Activated CD8-positive, alpha-beta memory T cell treated with anti-CD3 and anti-CD28 coated beads for 48 hours (primary cell): ENCODE data around the gene COLQ.
"Not testable (repeated sequence)": the region's sequence is repeated elsewhere in the genome, so short reads cannot be mapped to it uniquely, and the experiment has no call there.

Source experiments
- DNase-seq, 3 experiments: peaks; one replicate each; pipeline ENCODE4 v3.0.0-alpha.2; 2020; ENCODE audit warnings: low read depth in 2 of 3, low spot score in 2 of 3

COLQ gene

DNA sequence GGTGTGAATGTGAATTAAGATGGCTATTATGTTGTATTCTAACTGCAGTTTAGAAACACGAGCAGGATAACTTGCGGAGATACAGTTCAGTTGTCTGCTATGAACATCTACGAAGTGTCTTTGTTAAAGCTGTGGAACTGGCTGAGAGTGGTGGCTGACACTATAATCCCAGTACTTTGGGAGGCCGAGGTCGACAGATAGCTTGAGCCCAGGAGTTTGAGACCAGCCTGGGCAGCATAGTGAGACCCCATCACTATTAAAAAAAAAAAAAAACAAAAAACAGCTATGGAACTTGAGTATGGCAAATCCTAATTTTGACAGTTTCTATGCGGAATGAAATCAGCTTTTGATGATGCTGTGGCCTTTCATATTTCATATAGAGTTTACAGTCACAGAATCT is 92.4 kb downstream of the COLQ start:
- DNase-seq, result no peak

DNA sequence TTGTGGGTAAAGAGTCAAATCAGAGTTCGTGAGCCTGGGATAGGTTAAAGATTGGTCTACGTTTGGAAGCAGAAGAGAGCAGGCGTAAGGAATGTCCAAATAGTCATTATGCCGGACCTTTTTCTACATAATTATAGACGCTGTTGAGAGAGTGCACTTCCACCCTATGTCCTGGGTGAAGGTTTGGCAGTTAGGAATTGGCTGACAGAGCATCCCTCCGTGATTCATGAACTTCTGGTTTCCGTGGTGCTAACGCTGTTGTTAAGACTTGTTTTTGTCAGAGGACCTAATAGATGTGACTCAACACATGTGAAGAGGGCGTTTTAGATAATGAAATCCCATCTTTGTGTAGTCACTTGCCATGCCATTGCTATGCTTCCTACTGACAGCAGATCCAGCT is 93.0 kb downstream of the COLQ start:
- no peak for DNase-seq

DNA sequence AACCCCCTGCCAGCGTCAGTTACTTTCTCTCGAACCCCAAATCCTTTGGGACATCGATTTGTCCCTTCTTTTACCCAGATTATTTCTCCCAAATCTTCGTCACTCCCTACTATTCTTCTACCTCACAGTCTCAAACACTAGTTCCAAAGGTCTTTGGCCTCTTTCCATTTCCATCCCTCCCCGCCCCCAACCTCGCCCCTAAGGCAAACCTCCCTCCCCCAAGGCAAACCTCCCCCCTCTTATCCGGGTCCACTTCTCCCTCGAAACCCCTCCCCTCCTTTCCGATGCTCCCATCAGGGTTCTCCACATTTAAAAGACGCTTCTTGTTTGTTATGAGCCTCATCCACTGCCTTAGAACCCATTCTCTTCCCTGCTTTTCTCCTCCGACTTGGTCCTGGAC is 93.5 kb downstream of the COLQ start:
- no peak for DNase-seq

DNA sequence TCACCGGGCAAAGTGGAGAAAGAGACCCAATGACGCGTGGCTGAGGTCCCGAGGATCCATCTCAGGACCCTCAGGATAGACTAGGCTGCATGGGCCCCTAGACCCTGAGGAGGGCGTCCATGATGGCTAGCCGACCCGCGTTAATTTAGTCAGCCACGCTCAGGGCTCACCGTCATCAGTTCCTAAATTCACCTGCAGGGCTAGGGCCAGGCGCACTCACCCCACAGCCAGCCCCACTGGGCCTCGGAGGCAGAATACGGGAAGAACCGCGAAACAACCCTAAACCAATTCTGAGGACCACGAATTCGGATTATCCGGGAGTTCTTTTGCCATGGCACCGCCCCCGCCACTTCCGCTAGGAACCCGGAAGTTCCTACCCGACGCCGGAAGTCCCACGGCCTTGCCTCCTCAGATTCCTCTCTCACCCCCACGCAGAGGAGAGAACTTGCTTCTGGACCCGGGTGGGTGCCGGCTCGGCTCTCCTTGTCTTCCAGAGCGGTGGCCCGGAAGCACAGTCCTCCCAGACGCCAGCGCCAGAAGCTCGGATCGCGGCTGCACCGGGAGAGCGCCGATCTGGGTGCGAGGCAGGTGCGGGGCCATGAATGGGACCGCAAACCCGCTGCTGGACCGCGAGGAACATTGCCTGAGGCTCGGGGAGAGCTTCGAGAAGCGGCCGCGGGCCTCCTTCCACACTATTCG is 94.2 kb downstream of the COLQ start, which contains the start of the genes EAF1 and METTL6:
Gene EAF1, plus strand, starts transcription at position 417 of the 699 bp plus-strand sequence. Its CDS starts 182 bp downstream, at position 599.
Gene METTL6, minus strand, starts transcription at position 363 of the 699 bp plus-strand sequence. CDS start 1,033 bp downstream, outside the sequence.
- peak; percentile 67 to 73 (median 71) for DNase-seq

DNA sequence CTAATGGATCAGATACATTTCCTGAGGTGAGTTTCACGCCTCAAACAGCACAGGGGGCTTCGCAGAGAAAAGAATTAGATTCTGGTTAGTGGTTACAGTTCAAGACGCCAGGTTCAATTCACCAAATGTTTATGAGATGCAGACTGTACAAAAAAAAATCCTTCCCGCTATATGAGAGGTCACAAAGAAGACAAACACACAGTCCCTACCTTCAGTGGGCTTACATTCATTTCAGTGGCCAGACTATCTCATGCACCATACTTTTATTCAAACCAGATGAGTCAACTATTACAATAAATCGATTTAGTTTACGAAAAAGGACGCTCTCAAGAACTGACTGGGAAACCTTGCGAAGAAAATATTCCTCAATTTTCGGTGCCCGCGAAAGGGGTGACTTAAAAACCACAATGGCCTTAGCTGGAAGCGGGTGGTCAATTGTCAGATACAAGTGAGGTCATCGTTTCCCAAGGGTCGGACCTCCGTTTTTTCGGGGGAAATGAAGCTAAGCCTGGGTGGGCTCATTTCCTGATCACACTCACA is 94.9 kb downstream of the COLQ start:
- DNase-seq, result no peak

DNA sequence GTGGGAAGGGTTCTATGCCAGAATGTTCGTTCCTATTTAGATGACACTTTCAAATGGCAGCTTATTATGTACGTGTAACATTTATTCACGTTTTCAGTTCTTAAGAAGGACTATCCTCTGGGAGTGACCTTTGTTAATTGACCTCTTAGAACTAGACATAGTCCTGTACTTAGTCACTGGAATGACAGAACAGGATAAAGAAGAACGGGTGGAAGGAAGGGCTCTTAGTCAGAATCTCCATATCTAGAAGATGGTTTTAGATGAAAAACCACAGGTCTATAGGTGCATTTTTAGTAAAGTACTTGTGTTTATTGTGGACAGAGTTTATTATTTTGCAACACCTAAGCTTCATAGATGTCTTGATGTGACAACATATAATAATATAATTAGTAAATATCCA is 100.6 kb downstream of the COLQ start:
- no peak for DNase-seq

DNA sequence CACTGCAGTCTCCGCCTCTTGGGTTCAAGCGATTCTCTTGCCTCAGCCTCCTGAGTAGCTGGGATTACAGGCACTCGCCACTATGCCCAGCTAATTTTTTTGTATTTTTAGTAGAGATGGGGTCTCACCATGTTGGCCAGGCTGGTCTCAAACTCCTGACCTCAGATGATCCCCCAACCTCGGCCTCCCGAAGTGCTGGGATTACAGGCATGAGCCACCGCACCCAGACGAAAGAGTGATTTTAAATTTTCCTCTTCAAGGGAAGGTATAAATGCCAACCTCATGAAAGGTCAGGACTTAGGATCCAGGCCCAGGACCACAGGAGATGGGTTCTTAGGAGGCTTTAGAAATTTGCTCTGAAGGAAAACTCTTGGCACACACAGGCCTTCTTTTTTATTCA is 110.5 kb downstream of the COLQ start:
- not testable (repeated sequence) for DNase-seq

DNA sequence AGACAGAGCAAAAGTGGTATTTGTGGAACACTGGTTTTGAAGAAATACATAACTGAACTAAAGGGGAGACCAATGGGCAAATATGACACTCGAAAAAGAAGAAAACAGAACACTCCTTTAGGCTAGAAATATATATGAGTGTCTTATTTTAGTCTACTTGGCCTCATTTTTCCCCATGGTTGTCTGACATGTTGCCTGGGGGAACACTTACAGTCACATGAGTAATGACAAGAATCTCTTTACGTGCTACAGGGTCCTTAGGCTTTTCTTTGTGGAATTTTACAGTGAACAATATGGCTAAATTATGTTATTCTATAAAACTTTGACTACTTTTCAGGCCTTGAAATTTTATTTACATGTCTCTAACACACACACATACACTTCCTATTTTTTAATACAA is 111.7 kb downstream of the COLQ start:
- no peak for DNase-seq

DNA sequence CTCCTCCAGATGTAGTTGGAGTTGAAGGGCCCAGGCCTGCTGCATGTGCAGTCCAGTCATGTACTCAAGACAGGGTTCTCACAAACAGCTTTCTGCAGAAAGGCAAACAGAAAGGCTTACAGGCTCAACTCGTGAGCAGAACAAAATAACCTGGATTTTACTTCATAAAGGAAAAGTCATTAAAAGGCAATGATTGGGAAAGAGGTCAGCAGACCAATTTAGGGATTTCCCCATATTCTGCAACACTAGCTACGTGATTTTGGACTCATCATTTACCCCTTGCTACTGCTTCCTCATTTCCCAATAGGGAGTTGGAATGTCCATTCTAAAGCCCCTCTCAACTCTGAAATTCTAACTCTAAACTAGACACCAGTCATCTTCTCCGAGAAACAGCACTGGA is 112.3 kb downstream of the COLQ start:
- no peak for DNase-seq

DNA sequence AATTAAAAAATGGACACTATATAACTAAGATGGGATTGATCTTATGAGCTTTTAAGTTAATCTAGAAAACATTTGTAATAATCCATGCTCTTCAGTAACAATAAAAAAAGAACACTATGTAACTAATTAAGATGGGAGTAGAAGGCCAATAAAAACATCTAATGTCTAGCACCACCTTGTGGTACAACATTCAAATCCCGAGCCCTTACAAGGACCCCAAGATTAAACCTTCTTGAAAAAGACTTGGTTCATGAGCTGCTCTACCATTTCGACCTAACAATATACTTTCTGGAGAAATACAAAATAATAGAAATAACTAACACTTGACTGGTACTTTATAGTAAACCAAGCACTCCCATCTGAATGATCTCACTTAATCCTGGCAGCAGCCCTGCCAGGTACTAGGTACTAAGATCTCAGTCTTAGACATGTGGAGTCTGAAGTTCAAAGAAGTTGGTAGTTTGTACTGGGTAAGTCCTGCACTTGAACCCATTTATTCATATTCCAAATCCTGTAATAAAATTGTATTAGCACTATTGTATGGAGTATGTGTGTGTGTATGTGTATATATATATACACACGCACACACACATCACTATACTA is 116.0 kb downstream of the COLQ start:
- DNase-seq, result no peak

DNA sequence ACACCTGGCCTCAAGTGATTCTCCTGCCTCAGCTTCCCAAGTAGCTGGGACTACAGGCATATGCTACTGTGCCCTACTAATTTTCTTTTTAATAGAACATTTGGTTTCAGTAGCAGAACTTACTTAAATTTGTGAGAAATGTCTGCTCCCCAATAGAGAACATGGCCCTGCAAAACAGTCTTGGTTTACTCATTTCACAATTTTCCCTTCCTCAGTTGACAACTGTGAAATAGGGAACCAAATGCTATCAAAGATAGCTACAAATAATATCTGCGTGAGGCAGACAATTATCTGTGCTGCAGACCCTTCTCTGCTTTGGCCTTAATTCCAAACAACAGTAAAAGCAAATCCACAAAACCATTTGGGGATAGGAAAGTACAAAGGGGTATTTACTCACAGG is 116.7 kb downstream of the COLQ start:
- DNase-seq, result no peak

DNA sequence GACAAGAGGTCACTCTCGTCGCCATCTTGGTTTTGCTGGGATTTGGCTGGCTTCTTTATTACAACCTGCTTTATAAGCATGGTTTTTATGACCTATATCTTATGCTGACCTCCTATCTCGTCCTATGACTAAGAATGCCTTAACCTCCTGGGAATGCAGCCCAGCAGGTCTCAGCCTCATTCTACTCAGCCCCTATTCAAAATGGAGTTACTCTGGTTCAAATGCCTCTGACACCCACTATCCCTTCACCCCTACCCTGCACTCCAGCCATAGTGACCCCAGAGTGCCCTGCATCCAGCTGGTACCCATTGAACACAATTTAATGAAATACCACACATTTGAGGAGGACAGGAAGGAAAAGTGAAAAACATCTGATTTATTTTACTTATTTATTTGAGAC is 117.5 kb downstream of the COLQ start:
- DNase-seq, result no peak

DNA sequence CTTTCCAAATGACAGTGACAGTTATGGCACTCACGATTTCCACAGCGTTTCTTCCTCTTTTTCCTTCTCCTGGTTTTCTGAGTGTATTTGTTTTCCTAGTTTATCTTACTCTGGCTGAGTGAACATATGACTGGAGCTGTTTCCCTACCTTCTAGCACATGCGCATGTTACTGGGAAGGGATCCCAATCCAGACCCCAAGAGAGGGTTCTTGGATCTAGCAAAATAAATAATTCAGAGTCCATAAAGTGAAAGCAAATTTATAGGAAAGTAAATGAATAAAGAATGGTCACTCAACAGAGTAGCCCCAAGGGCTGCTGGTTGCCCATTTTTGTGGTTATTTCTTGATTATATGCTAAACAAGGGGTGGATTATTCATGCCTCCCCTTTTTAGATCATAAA is 118.0 kb downstream of the COLQ start:
- no peak for DNase-seq

DNA sequence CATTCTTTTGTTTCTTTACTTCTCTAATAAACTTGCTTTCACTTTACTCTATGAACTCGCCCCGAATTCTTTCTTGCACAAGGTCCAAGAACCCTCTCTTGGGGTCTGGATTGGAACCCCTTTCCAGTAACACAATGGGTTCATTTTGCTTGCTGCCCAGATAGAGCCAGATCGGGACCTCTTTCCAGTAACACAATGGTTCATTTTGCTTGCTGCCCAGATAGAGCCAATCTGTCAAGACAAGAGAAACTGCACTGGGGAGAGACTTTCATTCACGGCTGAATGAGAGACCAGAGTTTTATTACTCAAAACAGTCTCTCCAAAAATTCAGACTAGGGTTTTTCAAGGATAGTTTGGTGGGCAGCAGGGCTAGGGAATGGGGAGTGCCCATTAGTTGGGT is 119.6 kb downstream of the COLQ start:
- no peak for DNase-seq
